Mesenchymal stem cell (in vitro differentiated cells and primary cell): ENCODE results near the gene MGAT4A.

Experiments used
- DNase-seq: peaks from one replicate; pipeline ENCODE4 v3.0.0-alpha.2; 2013
- H2AFZ ChIP-seq: one replicate; pipeline ENCODE4 v1.6.1; 2013; ENCODE audit warnings: low read depth, mild to moderate bottlenecking, control low read depth, inconsistent platforms, low read length, moderate library complexity
- H2AK5ac ChIP-seq: 2 replicates; pipeline ENCODE4 v1.6.1; 2013; ENCODE audit warnings: low read length, moderate library complexity, mild to moderate bottlenecking, inconsistent platforms; ENCODE audit not compliant: severe bottlenecking
- H2BK120ac ChIP-seq: one replicate; pipeline ENCODE4 v1.6.1; 2013; ENCODE audit warnings: low read depth, mild to moderate bottlenecking, inconsistent platforms, low read length, moderate library complexity
- H2BK12ac ChIP-seq, 2 experiments: one replicate each; pipeline ENCODE4 v1.6.1; 2013; ENCODE audit warnings: inconsistent platforms in 2 of 2, low read length in 2 of 2, mild to moderate bottlenecking in 2 of 2, moderate library complexity in 2 of 2, control low read depth in 1 of 2
- H2BK15ac ChIP-seq: one replicate; pipeline ENCODE4 v1.6.1; 2013; ENCODE audit warnings: mild to moderate bottlenecking, low read depth, inconsistent platforms; ENCODE audit not compliant: poor library complexity, severe bottlenecking
- H2BK5ac ChIP-seq: 2 replicates; pipeline ENCODE4 v1.6.1; 2013; ENCODE audit warnings: low read depth, mild to moderate bottlenecking, low read length, control low read depth, inconsistent platforms; ENCODE audit not compliant: poor library complexity, severe bottlenecking
- H3K14ac ChIP-seq, 2 experiments: one replicate each; pipeline ENCODE4 v1.6.1; 2013; ENCODE audit warnings: inconsistent platforms in 2 of 2, low read length in 2 of 2, control low read depth in 1 of 2, mild to moderate bottlenecking in 1 of 2, moderate library complexity in 1 of 2
- H3K18ac ChIP-seq, 2 experiments: one replicate each; pipeline ENCODE4 v1.6.1; 2013; ENCODE audit warnings: inconsistent platforms in 2 of 2, low read length in 2 of 2, control low read depth in 1 of 2, low read depth in 1 of 2, mild to moderate bottlenecking in 1 of 2
- H3K23ac ChIP-seq, 2 experiments: one replicate each; pipeline ENCODE4 v1.6.1; 2013; ENCODE audit warnings: inconsistent platforms in 2 of 2, low read length in 2 of 2, mild to moderate bottlenecking in 2 of 2, moderate library complexity in 2 of 2, control low read depth in 1 of 2
- H3K27ac ChIP-seq: 2 replicates; pipeline ENCODE4 v1.5.1; 2013; ENCODE audit warnings: mild to moderate bottlenecking, moderate library complexity, low read length, control low read depth, inconsistent platforms; ENCODE audit not compliant: poor library complexity, severe bottlenecking
- H3K27me3 ChIP-seq, 2 experiments: 2 replicates each; pipeline versions ENCODE4 v1.6.1 to v1.7.0; 2013; ENCODE audit warnings: low read length in 2 of 2, mild to moderate bottlenecking in 2 of 2, moderate library complexity in 2 of 2, control low read depth in 1 of 2, inconsistent platforms in 1 of 2; ENCODE audit not compliant: control insufficient read depth in 1 of 2, insufficient read depth in 1 of 2
- H3K36me3 ChIP-seq, 2 experiments: 2 replicates each; pipeline versions ENCODE4 v1.6.1 to v1.7.0; 2013; ENCODE audit warnings: low read length in 2 of 2, control low read depth in 1 of 2, inconsistent platforms in 1 of 2, low read depth in 1 of 2, mild to moderate bottlenecking in 1 of 2; ENCODE audit not compliant: insufficient read depth in 2 of 2, control insufficient read depth in 1 of 2
- H3K4ac ChIP-seq, 2 experiments: one replicate each; pipeline ENCODE4 v1.6.1; 2013; ENCODE audit warnings: inconsistent platforms in 2 of 2, low read length in 2 of 2, mild to moderate bottlenecking in 2 of 2, moderate library complexity in 2 of 2, control low read depth in 1 of 2, low read depth in 1 of 2
- H3K4me1 ChIP-seq: 2 replicates; pipeline ENCODE4 v1.6.1; 2013; ENCODE audit warnings: low read depth, low read length, control low read depth; ENCODE audit not compliant: control insufficient read depth, insufficient read depth
- H3K4me2 ChIP-seq: 2 replicates; pipeline ENCODE4 v1.6.1; 2013; ENCODE audit warnings: low read length, mild to moderate bottlenecking, inconsistent platforms; ENCODE audit not compliant: poor library complexity, severe bottlenecking
- H3K4me3 ChIP-seq, 2 experiments: 2 replicates each; pipeline versions ENCODE4 v1.5.1 to v1.7.0; 2013; ENCODE audit warnings: low read length in 2 of 2, mild to moderate bottlenecking in 2 of 2, control low read depth in 1 of 2, low read depth in 1 of 2; ENCODE audit not compliant: insufficient read depth in 1 of 2
- H3K79me1 ChIP-seq: replicated peaks from 2 replicates; pipeline ENCODE4 v1.6.1; 2013; ENCODE audit warnings: mild to moderate bottlenecking, control low read depth, low read length, inconsistent platforms; ENCODE audit not compliant: poor library complexity, severe bottlenecking
- H3K9ac ChIP-seq: 2 replicates; pipeline ENCODE4 v1.7.0; 2013; ENCODE audit warnings: mild to moderate bottlenecking, low read length, moderate library complexity
- H3K9me3 ChIP-seq: 2 replicates; pipeline ENCODE4 v1.7.0; 2013; ENCODE audit warnings: mild to moderate bottlenecking, low read length; ENCODE audit not compliant: control insufficient read depth
- H4K8ac ChIP-seq: one replicate; pipeline ENCODE4 v1.6.1; 2013; ENCODE audit warnings: inconsistent platforms, mild to moderate bottlenecking, low read length, moderate library complexity
- H4K91ac ChIP-seq: one replicate; pipeline ENCODE4 v1.6.1; 2013; ENCODE audit warnings: mild to moderate bottlenecking, low read length, inconsistent platforms
- WGBS: methylation state at CpG from one replicate; pipeline ENCODE4 v1.1.7; 2013; ENCODE audit warnings: mixed read lengths; 5-methylcytosine and 5-hydroxymethylcytosine counted together

Gene MGAT4A

DNA sequence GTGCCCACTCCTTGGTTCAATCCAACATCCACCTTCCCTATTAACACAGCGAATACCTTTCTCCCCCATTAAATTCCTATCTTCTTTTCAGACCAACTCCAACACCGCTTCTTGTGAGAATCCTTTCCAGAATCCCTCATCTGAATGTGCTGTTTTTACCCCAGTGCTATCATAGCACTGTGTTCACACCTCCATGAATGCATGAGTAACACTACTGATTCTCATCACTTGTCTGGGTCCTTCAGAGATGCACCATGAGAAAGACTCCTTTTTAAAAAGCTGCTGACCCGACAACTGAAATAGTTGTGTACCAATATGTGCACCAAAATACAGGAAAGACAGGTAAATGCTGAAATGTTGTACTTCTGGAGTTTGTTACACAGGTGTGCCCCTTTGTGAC, 18.8 kb downstream of the MGAT4A start:
- no peaks in the 10 kb centered on the region for H3K4me1 ChIP-seq
- H3K4me2 ChIP-seq: no peak overlapping the region
- H3K27ac ChIP-seq: no peak overlapping the region
- no peak overlapping the region for H3K4ac ChIP-seq
- H3K9ac ChIP-seq: no peak overlapping the region
- H2BK5ac ChIP-seq: no peak overlapping the region
- no peaks in the 10 kb centered on the region for H3K36me3 ChIP-seq
- no peaks in the 10 kb centered on the region for H3K9me3 ChIP-seq
- no peak for DNase-seq
- H2BK120ac ChIP-seq: no peak overlapping the region
- 89% methylated on average over 3 of the region's 3 CpGs for WGBS
- no peak overlapping the region for H3K18ac ChIP-seq
- no peak overlapping the region for H2AFZ ChIP-seq
- no peak overlapping the region for H2BK15ac ChIP-seq
- no peak overlapping the region for H2BK12ac ChIP-seq
- no peak overlapping the region for H3K14ac ChIP-seq
- no peak overlapping the region for H3K23ac ChIP-seq
- no peak overlapping the region for H2AK5ac ChIP-seq
- no peak overlapping the region for H4K8ac ChIP-seq
- no peaks in the 10 kb centered on the region for H3K79me1 ChIP-seq
- H3K27me3 ChIP-seq: peaks cover 20 to 37% of the 10 kb centered on the region in 2 experiments
- H4K91ac ChIP-seq: no peak overlapping the region
- no peak overlapping the region for H3K4me3 ChIP-seq

DNA sequence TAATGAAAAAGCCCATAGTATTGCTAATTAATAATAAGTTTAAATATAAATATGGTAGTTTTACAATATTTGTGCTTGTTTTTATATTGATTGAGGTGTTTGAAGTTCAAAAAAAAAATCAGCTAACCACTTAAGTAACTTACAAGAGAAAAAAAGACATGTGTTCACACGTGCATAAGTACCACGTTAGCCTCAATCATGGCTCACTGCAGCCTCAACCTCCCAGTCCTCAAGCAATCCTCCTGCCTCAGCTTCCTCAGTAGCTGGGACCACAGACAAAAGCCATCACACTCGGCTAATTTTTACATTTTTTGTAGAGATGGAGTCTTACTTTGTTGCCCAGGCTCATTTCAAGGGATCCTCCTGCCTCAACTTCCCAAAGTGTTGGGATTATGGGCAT, 19.4 kb downstream of the MGAT4A start:
- no peak overlapping the region for H3K27ac ChIP-seq
- no peak overlapping the region for H2AFZ ChIP-seq
- no peak overlapping the region for H3K4me3 ChIP-seq
- peaks cover 20 to 38% of the 10 kb centered on the region in 2 experiments for H3K27me3 ChIP-seq
- H3K36me3 ChIP-seq: no peaks in the 10 kb centered on the region
- H3K4me2 ChIP-seq: no peak overlapping the region
- H3K14ac ChIP-seq: no peak overlapping the region
- H3K4me1 ChIP-seq: no peaks in the 10 kb centered on the region
- no peak for DNase-seq
- no peaks in the 10 kb centered on the region for H3K79me1 ChIP-seq
- no peak overlapping the region for H2BK120ac ChIP-seq
- no peak overlapping the region for H2AK5ac ChIP-seq
- no peak overlapping the region for H3K9ac ChIP-seq
- H3K18ac ChIP-seq: no peak overlapping the region
- H3K4ac ChIP-seq: no peak overlapping the region
- H2BK12ac ChIP-seq: no peak overlapping the region
- H2BK5ac ChIP-seq: no peak overlapping the region
- H3K9me3 ChIP-seq: no peaks in the 10 kb centered on the region
- no peak overlapping the region for H4K8ac ChIP-seq
- H4K91ac ChIP-seq: no peak overlapping the region
- WGBS: 81% methylated on average over 2 of the region's 3 CpGs
- no peak overlapping the region for H3K23ac ChIP-seq
- no peak overlapping the region for H2BK15ac ChIP-seq

DNA sequence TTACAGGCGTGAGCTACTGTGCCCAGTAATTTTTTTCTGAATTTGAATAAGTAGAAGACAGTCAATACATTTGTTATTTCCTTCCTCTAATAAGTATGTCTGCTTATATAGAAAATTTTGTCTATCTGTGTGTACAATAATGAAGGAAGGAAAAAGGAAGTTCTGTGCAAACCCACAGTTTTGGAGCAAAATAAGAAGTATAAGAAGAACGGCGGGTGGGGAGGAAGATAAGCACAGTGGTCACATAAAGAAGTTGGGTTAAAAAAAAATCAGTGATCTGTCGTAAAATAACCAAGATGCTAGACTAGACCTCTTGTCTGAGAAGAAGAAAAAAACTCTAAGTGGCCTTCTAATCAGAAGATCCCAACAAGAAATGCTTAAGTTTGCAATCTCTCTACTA, 20.2 kb downstream of the MGAT4A start:
- Histone ChIP-seq H3K9me3 (no peaks in the 10 kb centered on the region), H3K27me3 (peaks cover 20 to 38% of the 10 kb centered on the region in 2 experiments)
- WGBS: 95% methylated on average over 3 of the region's 4 CpGs

DNA sequence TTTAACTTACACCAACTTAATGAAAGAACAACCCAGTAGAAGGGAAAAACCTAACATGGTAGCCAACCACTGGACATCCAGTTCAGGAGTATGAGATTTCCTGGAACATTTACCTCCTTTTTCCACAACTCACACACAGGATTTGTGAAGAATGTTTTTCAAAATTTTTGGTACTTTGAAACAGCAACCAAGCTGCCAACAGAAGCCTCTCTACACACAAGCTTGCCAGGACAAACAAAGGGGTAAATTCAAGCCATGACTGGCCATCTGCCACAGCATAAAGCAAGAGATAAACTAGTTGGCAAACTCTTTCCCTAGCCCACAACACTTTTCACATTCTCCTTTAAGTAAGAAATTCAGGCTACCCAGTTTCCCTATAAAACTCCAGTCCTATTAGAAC, 21.4 kb downstream of the MGAT4A start:
- H2AFZ ChIP-seq: no peak overlapping the region
- no peak overlapping the region for H4K8ac ChIP-seq
- H3K36me3 ChIP-seq: no peaks in the 10 kb centered on the region
- H2BK12ac ChIP-seq: no peak overlapping the region
- no peak overlapping the region for H3K4me3 ChIP-seq
- no peak for DNase-seq
- H3K27me3 ChIP-seq: peaks cover 20 to 36% of the 10 kb centered on the region in 2 experiments
- H3K4ac ChIP-seq: no peak overlapping the region
- no peaks in the 10 kb centered on the region for H3K4me1 ChIP-seq
- H3K4me2 ChIP-seq: no peak overlapping the region
- H2AK5ac ChIP-seq: no peak overlapping the region
- H2BK15ac ChIP-seq: no peak overlapping the region
- no peak overlapping the region for H2BK5ac ChIP-seq
- H3K9me3 ChIP-seq: no peaks in the 10 kb centered on the region
- no peak overlapping the region for H3K27ac ChIP-seq
- H3K79me1 ChIP-seq: no peaks in the 10 kb centered on the region
- no peak overlapping the region for H3K14ac ChIP-seq
- no peak overlapping the region for H4K91ac ChIP-seq
- H3K18ac ChIP-seq: no peak overlapping the region
- no peak overlapping the region for H3K9ac ChIP-seq
- H2BK120ac ChIP-seq: no peak overlapping the region
- H3K23ac ChIP-seq: no peak overlapping the region

More for the DNA sequence above, 20.2 kb downstream of the MGAT4A start:
- Histone ChIP-seq H3K79me1 (no peaks in the 10 kb centered on the region), H3K9ac (no peak overlapping the region), H4K8ac (no peak overlapping the region), H3K4me1 (no peaks in the 10 kb centered on the region), H3K4ac (no peak overlapping the region), H3K14ac (no peak overlapping the region), H3K27ac (no peak overlapping the region), H4K91ac (no peak overlapping the region), H2AK5ac (no peak overlapping the region), H3K36me3 (no peaks in the 10 kb centered on the region), H2BK5ac (no peak overlapping the region), H3K18ac (no peak overlapping the region), H3K4me2 (no peak overlapping the region), H2BK12ac (no peak overlapping the region), H2BK120ac (no peak overlapping the region), H3K4me3 (no peak overlapping the region), H2BK15ac (no peak overlapping the region), H3K23ac (no peak overlapping the region), H2AFZ (no peak overlapping the region)
- no peak for DNase-seq
